Hematopoietic multipotent progenitor cell treated with erythropoietin and hydrocortisone succinate and interleukin-3 and kit ligand, for 8 days (in vitro differentiated cells): ENCODE data around the gene OR10G7.
"Not testable (repeated sequence)": the region's sequence is repeated elsewhere in the genome, so short reads cannot be mapped to it uniquely, and the experiment has no call there.

ENCODE experiments used
- DNase-seq: peaks from one replicate; pipeline ENCODE4 v3.0.0-alpha.2; 2015

The OR10G7 gene

GRCh38 chr11:124039557-124039956 lies 1.6 kb downstream of the OR10G7 start:
- no peak for DNase-seq

DNA sequence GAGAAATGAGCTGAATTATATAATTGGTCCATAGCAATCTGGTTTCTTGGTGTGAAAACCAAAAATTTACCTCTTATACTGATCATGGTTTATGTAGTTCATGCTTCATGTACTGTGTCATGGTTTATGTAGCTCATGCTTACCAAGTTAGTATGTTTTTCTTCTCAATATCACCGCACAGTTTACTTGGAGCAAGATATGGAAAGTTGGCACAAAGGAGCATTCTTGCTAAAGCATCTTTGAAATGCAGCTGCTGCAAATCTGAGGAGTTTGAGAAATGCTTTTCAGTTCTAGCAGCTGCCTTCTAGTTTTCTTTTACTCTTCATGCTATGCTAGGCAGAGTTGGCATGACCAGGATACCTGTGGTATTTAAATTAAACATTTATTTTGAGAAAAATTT lies 4.5 kb downstream of the OR10G7 start:
- no peak for DNase-seq

DNA sequence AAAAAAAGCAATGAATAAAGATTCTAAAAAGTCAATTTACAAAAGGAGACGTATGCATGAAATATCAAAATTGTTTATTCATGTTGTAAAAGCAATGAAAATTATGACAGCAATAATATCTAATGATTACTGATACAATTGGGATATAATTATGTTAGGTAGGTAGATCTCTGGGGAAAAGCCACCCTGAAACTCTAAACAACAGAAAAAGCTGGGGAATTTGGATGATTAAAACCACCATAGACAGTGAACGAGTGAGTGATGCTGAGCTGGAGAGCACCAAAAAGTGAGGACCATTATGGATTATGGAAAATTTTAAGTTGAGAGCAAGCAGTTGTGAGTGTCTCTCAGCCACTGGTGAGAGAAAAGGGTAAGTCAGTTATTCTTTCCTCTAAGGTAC lies 14.6 kb downstream of the OR10G7 start, which contains the start of gene OR10G8:
Gene OR10G8, plus strand, starts transcription at position 301 of the 400 bp plus-strand sequence. CDS start 2,825 bp downstream, outside the sequence.
- no peak for DNase-seq

DNA sequence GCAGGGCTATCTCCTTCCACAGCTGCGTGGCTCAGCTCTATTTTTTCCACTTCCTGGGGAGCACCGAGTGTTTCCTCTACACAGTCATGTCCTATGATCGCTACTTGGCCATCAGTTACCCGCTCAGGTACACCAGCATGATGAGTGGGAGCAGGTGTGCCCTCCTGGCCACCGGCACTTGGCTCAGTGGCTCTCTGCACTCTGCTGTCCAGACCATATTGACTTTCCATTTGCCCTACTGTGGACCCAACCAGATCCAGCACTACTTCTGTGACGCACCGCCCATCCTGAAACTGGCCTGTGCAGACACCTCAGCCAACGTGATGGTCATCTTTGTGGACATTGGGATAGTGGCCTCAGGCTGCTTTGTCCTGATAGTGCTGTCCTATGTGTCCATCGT lies 25.3 kb downstream of the OR10G7 start:
- not testable (repeated sequence) for DNase-seq

GRCh38 chr11:124012697-124013096 lies 28.4 kb downstream of the OR10G7 start, which contains the start of gene OR10G4:
TSS of gene OR10G4 (plus strand) at chr11:124012997. CDS start at chr11:124015575, 2,578 bp downstream.
- no peak for DNase-seq

- DNase-seq = no peak
These were observed 46.0 kb downstream of the OR10G7 start, which contains the start of gene OR10G6 for GRCh38 chr11:123995119-123995518. TSS of gene OR10G6 (minus strand) at chr11:123995161. CDS start at chr11:123995161, 0 bp downstream.
